Choroid plexus epithelial cell (primary cell): Measurements from ENCODE around the gene USHBP1.

Source experiments
- DNase-seq: peaks from one replicate; pipeline ENCODE4 v3.0.0-alpha.2; 2010; ENCODE audit warnings: low read depth
- H3K4me3 ChIP-seq: 2 replicates; pipeline ENCODE4 v1.5.1; 2011; ENCODE audit warnings: low read depth, mild to moderate bottlenecking, control low read depth, low read length, moderate library complexity
- CTCF ChIP-seq: conservative IDR thresholded peaks from 2 replicates; pipeline ENCODE4 v1.5.1; 2011; ENCODE audit warnings: low read depth, mild to moderate bottlenecking, control low read depth, inconsistent platforms, low read length, moderate library complexity

Gene USHBP1

DNA sequence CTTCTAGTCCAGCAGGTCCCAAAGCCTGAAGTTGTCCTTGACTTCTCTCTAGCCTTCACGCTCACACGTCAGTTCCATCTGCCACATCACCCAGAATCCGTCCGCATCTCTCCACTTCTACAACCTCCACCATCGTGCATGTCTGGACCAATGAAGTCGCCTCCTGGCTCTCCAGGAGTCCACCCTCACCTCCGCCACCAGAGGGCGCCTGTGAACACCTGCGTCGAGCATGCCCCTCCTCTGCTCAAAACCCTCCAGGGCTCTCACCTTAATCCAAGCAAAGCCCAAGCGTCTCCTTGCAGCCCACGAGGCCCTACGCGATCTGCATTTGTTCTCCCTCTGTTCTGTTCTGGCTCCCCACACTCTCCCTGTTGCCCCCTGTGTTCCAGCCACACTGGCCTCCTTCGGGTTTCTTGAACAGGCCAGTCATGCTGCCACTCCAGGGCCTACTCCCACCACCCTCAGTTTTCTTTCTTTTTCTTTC lies 3.7 kb downstream of the USHBP1 start:
- no peak overlapping the region for H3K4me3 ChIP-seq
- peak; percentile 89 for TF ChIP-seq CTCF
- peak; percentile 78 for DNase-seq

DNA sequence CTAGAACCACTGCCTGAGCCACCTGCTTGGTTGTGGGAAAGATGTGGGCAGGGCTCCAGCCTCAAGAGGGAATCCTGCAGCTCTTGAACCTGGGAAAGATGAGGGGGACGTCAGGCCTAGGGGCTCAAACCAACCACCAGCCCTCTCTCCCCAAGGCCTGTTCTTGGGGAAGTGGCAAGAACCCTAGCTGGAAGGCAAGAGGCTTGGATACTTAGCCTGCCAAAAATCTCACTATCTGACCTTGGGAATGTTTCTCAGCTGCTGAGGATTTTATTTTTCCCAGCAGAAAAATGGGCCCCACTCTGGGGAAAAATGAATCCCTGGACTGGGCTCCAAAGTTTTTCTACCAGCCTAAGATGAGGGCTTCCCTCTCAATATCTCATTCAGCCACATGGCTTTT lies 4.6 kb downstream of the USHBP1 start:
- no peak for DNase-seq
- H3K4me3 ChIP-seq, result no peak overlapping the region
- no peak for TF ChIP-seq CTCF

DNA sequence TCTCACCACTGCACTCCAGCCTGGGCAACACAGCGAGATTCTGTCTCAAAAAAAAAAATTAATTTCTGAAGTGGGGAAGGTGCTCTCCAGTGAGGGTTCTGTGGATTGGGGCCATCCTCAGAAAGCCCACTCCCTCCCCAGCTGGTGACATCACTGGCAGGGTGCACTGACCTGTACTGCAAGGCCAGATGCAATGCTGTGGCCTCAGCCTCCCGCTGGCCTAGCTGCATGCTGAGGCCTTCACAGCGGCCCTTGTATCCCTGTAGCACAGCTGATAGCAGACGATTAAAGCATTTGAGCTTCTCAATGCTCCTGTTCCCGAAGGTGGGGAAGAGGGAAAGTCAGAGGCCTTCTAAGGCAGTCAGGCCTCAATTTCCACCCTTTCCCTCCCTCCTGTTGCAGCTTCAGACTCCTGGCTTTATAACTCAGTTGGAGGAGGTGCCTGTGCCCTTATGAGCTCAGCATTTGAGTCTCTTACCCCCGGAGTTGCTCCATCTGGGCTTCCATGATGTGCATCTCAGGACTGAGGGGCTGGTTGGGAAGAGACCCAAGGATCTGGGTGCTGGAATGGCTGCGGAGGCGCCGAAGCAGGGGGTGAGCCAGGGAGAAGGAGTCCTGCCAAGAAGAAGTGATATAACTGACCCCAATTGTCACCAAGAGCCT lies 5.3 kb downstream of the USHBP1 start:
- no peak overlapping the region for H3K4me3 ChIP-seq
- peak; percentile 47 for DNase-seq
- no peak for TF ChIP-seq CTCF

DNA sequence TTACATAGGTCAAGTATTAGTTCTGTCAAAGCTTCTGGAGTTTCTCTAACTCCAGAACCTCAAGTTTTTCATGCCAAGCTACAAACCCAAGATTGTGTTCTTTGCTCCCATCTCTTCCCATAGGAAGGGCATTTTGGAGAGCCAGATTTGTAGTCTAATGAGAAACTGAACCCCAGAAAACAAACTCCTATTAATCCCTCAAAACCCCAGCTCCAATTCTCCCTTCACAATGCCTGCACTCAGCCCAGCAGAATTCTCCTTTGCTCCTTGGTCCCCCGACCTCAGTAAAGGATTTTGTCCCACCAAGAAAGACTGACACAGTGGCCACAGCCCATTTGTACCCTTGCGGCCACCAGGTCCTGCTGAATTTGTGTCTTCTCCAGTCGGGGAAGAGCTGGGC lies 8.4 kb downstream of the USHBP1 start:
- no peak for DNase-seq
- no peak overlapping the region for H3K4me3 ChIP-seq
- no peak for TF ChIP-seq CTCF

GRCh38 chr19:17255150-17255621 lies 9.4 kb downstream of the USHBP1 start:
- peak; percentile 68 for DNase-seq
- TF ChIP-seq CTCF, result no peak

GRCh38 chr19:17254636-17255035 lies 9.9 kb downstream of the USHBP1 start:
- H3K4me3 ChIP-seq, result no peak overlapping the region
- TF ChIP-seq CTCF, result no peak
- DNase-seq, result no peak

More at GRCh38 chr19:17255150-17255621, 9.4 kb downstream of the USHBP1 start:
- H3K4me3 ChIP-seq, result no peak overlapping the region
